Mucosa of descending colon (tissue), 3 donors: ENCODE data around the gene OPN4. TPM values are rescaled to one million over a fixed set of nuclear protein-coding genes. Genes with fewer than 3 reads are reported as not detected.

Experiments
- ATAC-seq: fragments of 200-7000 bp; cut with Tn5 transposase; one replicate; pipeline ENCODE4 v1.9.1; 2020; ENCODE audit warnings: mild to moderate bottlenecking, moderate library complexity
- DNase-seq, 3 donors: peaks; one replicate each; pipeline ENCODE4 v3.0.0-alpha.2; 2020
- H3K36me3 ChIP-seq: fragments of 200-600 bp; one replicate; pipeline ENCODE4 v1.8.0; 2021; ENCODE audit warnings: low read depth, mild to moderate bottlenecking
- H3K4me1 ChIP-seq: fragments of 200-600 bp; one replicate; pipeline ENCODE4 v1.8.0; 2021; ENCODE audit warnings: low read depth, mild to moderate bottlenecking
- H3K4me3 ChIP-seq: fragments of 200-600 bp; one replicate; pipeline ENCODE4 v1.8.0; 2021; ENCODE audit warnings: mild to moderate bottlenecking
- H3K9me3 ChIP-seq: fragments of 200-600 bp; one replicate; pipeline ENCODE4 v1.8.0; 2021; ENCODE audit warnings: mild to moderate bottlenecking
- intact Hi-C, 2 donors: fragments of 100-400 bp; cut with DNase I in 1 of 2; cut with micrococcal nuclease in 1 of 2; formaldehyde crosslinking; loops; one replicate each; pipeline versions ENCODE4 v1.11.0 to v1.11.1; 2022; cut with DNase I, micrococcal nuclease
- total RNA-seq, 3 donors: library from RNA; stranded (reverse); fragmentation: NEBNext Ultra II Directional in 2 of 3; extraction: Animal tissue kit (Norgen Biotek cat#: 25700) in 2 of 3; gene quantifications; one replicate each; pipeline versions ENCODE4 v1.2.1 to v1.2.4, GENCODE V29; 2021 to 2023
- TF ChIP-seq, protein P1 (sequence below): fragments of 200-600 bp; IDR thresholded peaks from one replicate; pipeline ENCODE4 v1.8.0; 2022; ENCODE audit warnings: antibody characterized with exemption, mild to moderate bottlenecking
- donor health status: DM: no; HTN: no; CAD: no; lungs with moderate emphysema.
- donor health status: DM: no; HTN: no; CAD: no.
- donor health status: DM: no; HTN: yes; CAD: no.

Gene OPN4
- total RNA-seq, 3 donors from 2014 or later, result 0.20 TPM; not detected in 2

DNA sequence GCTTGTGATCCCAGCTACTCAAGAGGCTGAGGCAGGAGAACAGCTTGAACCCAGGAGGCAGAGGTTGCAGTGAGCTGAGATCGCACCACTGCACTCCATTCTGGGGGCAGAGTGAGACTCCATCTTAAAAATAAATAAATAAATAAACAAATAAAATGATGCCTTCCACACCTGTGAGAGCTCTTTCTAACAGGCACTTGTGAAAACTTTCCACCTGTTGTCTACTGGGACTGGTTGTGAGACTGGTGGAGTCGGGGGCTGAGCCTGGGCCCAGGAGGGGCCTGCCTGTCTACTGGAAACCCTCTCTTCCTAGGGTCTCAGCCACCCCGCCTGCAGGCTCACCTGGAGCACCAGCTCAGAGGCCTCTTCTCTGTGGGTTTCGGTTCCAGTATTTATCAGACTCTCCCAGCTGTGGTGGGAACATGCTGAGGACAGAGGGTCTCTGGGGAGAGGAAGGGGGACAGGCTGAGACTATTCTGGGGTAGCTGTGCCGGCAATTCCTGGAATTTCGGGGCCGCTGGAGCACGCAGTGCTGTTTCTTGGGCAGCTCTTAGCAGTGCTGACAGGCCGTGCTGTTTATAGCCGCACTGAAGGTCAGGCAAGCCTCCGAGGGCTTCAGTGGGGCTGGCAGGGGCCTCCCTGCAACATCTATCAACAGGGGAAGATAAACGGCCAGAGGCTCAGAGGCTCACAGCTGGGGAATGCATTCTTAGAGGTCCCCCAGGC is 17.8 kb downstream of the OPN4 start:
- Histone ChIP-seq H3K4me3 (no peak overlapping the region), H3K9me3 (no peaks in the 10 kb centered on the region), H3K4me1 (peaks cover 15% of the 10 kb centered on the region), H3K36me3 (no peaks in the 10 kb centered on the region)
- TF ChIP-seq, protein P1, sequence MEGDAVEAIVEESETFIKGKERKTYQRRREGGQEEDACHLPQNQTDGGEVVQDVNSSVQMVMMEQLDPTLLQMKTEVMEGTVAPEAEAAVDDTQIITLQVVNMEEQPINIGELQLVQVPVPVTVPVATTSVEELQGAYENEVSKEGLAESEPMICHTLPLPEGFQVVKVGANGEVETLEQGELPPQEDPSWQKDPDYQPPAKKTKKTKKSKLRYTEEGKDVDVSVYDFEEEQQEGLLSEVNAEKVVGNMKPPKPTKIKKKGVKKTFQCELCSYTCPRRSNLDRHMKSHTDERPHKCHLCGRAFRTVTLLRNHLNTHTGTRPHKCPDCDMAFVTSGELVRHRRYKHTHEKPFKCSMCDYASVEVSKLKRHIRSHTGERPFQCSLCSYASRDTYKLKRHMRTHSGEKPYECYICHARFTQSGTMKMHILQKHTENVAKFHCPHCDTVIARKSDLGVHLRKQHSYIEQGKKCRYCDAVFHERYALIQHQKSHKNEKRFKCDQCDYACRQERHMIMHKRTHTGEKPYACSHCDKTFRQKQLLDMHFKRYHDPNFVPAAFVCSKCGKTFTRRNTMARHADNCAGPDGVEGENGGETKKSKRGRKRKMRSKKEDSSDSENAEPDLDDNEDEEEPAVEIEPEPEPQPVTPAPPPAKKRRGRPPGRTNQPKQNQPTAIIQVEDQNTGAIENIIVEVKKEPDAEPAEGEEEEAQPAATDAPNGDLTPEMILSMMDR, result no peak
- ATAC-seq (no peak), DNase-seq (no peak)
- intact Hi-C loops, result no loop called here

DNA sequence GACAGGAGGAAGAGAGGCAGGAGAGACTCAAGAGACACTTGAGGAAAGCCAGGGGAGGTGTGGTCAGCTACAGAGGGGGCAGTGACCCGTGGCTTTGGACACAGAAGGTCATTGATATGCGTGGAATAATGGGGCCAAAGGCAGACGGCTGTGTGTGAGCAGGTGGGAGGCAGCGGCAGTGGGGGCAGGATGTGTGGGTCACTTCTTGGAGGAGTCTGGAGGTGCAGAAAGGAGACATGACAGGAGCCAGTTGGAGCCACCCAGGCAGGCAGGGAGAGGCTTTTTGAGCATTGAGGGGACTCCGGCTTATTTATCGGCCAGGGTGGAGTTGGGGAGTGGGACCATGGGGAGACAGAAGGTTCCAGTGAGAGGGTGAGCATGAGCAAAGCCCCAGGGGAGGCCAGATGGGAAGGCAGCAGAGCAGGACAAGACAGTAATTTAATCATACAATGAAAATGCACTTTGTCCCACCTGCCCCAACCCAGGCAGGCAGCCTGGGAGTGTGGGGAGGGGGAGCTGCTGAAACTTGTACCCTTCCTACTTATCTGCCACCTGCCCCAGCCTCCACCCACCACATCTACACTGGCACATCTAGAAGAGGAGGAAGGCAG is 19.0 kb downstream of the OPN4 start:
- Histone ChIP-seq H3K4me3 (no peak overlapping the region), H3K4me1 (peaks cover 15% of the 10 kb centered on the region), H3K36me3 (no peaks in the 10 kb centered on the region), H3K9me3 (no peaks in the 10 kb centered on the region)
- no peak for ATAC-seq
- intact Hi-C loops, result no loop called here
- DNase-seq, result no peak
- TF ChIP-seq, protein P1, result no peak

DNA sequence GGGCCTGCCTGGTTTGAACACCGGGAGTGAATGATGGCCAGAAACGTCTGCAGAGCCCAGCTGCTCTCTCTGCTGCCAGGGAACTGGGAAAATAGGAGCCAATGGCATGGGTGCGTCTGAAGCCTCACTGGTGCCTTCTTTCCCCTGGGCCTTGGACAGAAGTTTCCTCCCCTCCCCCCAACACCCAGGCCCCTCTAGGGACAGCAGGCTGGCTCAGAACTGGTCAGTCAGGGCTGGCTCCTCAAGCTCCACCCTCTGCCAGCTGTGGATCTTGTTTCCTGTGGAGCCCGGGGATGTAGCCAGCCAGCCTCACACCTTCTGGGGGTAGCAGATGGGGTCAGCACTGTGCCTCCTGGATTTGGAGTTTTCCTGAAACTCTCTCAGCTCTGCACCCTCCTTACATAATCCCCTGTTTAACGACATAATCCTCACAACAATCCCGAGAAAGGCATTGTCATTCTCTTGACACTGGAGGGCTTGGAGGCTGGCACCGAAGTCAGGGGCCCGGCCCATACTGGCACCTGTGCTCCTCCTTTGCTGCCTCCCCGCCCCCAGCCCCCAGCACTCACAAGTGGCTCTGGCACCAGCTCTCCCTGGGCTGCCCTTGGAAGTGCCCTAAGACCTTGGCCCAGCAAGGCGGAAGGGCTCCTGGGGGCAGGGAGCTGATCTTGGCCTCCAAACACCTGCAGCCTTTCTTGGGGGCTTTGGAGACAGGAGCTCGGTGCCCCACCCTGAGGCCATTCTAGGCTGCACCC is 19.7 kb downstream of the OPN4 start:
- ATAC-seq, result peak; percentile 12
- peaks cover 15% of the 10 kb centered on the region for H3K4me1 ChIP-seq

DNA sequence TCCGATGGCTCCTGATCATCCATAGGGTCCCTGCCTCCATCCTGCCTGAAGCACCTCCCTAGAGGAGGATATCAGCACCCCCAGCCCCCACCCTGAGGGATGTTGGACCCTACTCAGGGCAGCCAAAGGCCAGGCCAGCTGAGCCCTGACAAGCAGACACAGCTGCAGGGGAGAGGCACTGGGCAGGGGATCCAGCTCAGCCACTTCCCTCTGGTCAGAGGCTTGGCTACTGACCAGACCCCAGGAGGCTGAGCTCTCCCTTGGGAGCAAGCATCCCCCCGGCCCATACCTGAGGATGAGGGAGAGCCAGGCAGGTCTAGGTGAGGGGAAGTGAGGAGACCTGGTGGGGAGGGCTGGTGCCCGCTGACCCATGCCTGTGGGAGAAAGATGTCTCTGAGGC is 20.6 kb downstream of the OPN4 start:
- TF ChIP-seq, protein P1, result no peak

More for the DNA sequence above, 19.7 kb downstream of the OPN4 start:
- intact Hi-C loops, result no loop called here
- Histone ChIP-seq H3K9me3 (no peaks in the 10 kb centered on the region), H3K4me3 (no peak overlapping the region), H3K36me3 (no peaks in the 10 kb centered on the region)
- TF ChIP-seq, protein P1, result no peak
- no peak for DNase-seq

DNA sequence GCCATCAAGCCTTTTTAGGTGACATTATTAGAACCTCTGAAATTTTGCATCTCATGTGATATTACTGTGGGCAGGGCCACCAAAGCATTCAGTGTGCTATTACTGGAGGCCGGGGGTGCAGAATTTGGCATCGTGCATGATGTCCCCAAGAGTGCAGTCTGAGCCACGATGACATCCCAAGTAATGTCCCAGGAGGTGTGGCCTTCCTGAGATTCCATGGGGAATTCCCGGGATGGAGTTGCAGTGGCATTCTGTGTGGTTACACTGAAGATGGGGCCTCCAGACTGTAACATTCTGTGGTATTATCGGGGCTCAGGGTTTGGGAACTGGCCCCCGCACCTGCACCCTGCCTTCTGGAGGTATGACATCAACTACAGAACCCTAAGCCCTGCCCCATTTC is 23.0 kb downstream of the OPN4 start:
- Histone ChIP-seq H3K9me3 (no peaks in the 10 kb centered on the region), H3K4me1 (peaks cover 7% of the 10 kb centered on the region), H3K4me3 (no peak overlapping the region), H3K36me3 (no peaks in the 10 kb centered on the region)
- DNase-seq (no peak), ATAC-seq (no peak)
- intact Hi-C loops, result no loop called here
- TF ChIP-seq, protein P1, result no peak

More for the DNA sequence above, 20.6 kb downstream of the OPN4 start:
- ATAC-seq, result no peak
- intact Hi-C loops, result no loop called here
- no peak overlapping the region for H3K4me3 ChIP-seq
- no peaks in the 10 kb centered on the region for H3K36me3 ChIP-seq
- DNase-seq, result no peak
- peaks cover 21% of the 10 kb centered on the region for H3K4me1 ChIP-seq
- H3K9me3 ChIP-seq, result no peaks in the 10 kb centered on the region
